Adipose tissue (tissue), 3 donors: ENCODE measurements around the gene DIAPH3. TPM values are rescaled to one million over a fixed set of nuclear protein-coding genes. Genes with fewer than 3 reads are reported as not detected.

ENCODE experiments used
- H3K27ac ChIP-seq: one replicate; pipeline ENCODE4 v1.5.1; 2013; ENCODE audit warnings: low read depth, low read length
- WGBS, 3 donors: extraction: QIAGEN DNeasy Blood & Tissue Kit; methylation state at CpG; one replicate each; pipeline ENCODE4 v1.1.7; 2013; 5-methylcytosine and 5-hydroxymethylcytosine counted together
- polyA plus RNA-seq, 3 donors: library from polyadenylated mRNA; stranded (reverse); fragments of 200-250 nt; gene quantifications; one replicate each; pipeline ENCODE4 v1.2.3, GENCODE V29; 2013
- donor health status: healthy with polysubstance abuse.
- donor health status: Bipolar disorder and iron deficiency.
- donor health status: healthy.

The DIAPH3 gene
- polyA plus RNA-seq, 3 donors, result 0.06 to 0.45 (median 0.24) TPM

DNA sequence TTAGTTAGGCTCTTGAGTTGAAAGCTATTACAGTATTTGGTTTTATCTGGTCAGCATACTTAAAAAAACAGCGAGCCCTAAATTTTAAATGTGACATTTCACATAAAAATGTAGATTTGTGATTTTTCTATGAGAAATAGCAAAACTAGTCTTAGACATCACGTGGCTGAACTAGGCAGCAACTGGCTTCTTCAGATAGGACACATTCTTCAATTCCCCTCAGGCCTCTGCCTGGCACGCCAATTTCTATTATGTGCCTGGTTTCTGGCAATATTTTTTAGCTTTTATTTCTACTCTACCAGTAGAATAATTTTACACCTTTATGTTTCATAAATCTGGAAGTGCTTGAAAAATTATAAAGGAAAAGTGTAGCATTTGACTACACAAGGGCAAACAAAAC is 433.7 kb downstream of the DIAPH3 start:
- WGBS, 3 donors, result 76 to 95% (median 91%) methylated on average over 3 of the region's 3 CpGs
- H3K27ac ChIP-seq, result no peak overlapping the region

GRCh38 chr13:59728896-59729545 is 434.7 kb downstream of the DIAPH3 start:
- H3K27ac ChIP-seq, result no peak overlapping the region
- WGBS, 3 donors, result 74 to 88% (median 86%) methylated on average over 3 of the region's 3 CpGs

GRCh38 chr13:59721926-59722910 is 441.5 kb downstream of the DIAPH3 start:
- WGBS, 3 donors, result 78 to 89% (median 80%) methylated on average over 6 of the region's 6 CpGs
- H3K27ac ChIP-seq, result no peak overlapping the region

GRCh38 chr13:59715611-59716010 is 448.1 kb downstream of the DIAPH3 start:
- 55 to 92% (median 80%) methylated on average over 1 of the region's 1 CpG for WGBS, 3 donors

GRCh38 chr13:59710996-59711701 is 452.6 kb downstream of the DIAPH3 start:
- 71 to 86% (median 77%) methylated on average over 4 of the region's 4 CpGs for WGBS, 3 donors
- no peak overlapping the region for H3K27ac ChIP-seq

More at GRCh38 chr13:59715611-59716010, 448.1 kb downstream of the DIAPH3 start:
- no peak overlapping the region for H3K27ac ChIP-seq

DNA sequence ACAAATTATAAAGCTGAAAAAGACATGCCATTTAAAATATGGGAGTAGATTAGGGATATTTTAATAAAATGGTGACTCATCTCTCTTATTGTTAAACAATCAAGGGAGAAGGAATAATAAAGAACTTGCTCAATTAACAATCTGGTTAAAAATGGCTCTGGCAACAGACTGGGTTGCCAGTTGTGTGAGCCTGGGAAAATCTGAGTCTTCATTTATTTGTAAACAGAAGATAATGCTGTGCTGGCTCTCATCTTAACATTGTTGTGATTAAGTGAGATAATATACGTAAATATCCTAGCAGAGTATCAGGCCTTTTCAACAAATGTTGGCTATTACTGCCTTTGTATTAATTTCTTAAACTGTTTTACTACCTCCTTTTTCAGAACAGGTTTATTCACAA is 453.3 kb downstream of the DIAPH3 start:
- no peak overlapping the region for H3K27ac ChIP-seq
- 37 to 93% (median 90%) methylated on average over 1 of the region's 1 CpG for WGBS, 3 donors

GRCh38 chr13:59706101-59706976 is 457.4 kb downstream of the DIAPH3 start:
- no peak overlapping the region for H3K27ac ChIP-seq

DNA sequence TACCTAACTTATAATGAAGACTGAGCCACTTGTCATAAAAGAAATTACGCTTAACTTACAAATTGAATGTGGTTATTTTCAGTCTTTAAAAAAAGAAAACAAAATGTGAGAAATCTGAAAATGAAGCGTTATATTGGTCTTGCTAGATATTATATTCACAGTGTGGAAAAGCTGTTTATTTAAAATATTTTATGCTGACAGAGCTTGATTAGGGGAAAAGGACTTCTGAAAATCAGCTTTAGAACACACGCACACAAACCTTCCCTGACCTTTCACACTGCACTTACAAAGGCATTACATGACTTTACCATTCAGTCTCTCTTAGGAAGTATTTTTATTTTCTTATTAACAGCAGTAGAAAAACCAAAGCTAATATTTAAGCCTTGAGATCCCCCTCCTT is 461.5 kb downstream of the DIAPH3 start:
- whole genome bisulfite sequencing, 3 donors, result 94 to 95% (median 94%) methylated on average over 3 of the region's 3 CpGs
- no peak overlapping the region for H3K27ac ChIP-seq

More at GRCh38 chr13:59706101-59706976, 457.4 kb downstream of the DIAPH3 start:
- WGBS, 3 donors, result 90 to 94% (median 94%) methylated on average over 8 of the region's 8 CpGs

- 69 to 89% (median 81%) methylated on average over 2 of the region's 2 CpGs for WGBS, 3 donors
- H3K27ac ChIP-seq, result no peak overlapping the region
Measured at GRCh38 chr13:59701261-59701660, 462.5 kb downstream of the DIAPH3 start.

- no peak overlapping the region for H3K27ac ChIP-seq
- 90 to 94% (median 92%) methylated on average over 2 of the region's 2 CpGs for WGBS, 3 donors
Measured at GRCh38 chr13:59700281-59700680, 463.4 kb downstream of the DIAPH3 start.

DNA sequence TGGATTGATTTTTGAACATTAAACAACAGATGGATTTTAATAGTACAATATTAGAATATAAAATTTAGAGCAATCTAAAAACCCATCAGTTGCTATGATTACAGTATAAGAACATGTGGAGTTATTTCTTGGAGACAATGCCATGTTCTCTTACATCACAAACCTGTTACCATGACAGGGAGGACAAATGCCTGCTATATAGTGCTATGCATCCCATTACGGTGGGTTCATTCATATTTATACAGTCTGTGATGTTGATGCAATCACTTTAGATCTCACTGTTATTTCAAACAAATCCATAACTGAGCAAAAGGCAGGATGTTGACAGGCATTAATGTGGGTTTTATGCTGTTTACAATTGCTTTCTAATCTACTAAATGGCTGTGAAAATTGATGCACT is 467.5 kb downstream of the DIAPH3 start:
- no peak overlapping the region for H3K27ac ChIP-seq
- WGBS, 3 donors, result 83 to 93% (median 93%) methylated on average over 1 of the region's 1 CpG

GRCh38 chr13:59691501-59692066 is 472.1 kb downstream of the DIAPH3 start:
- WGBS, 3 donors, result 52 to 66% (median 59%) methylated on average over 1 of the region's 1 CpG
- H3K27ac ChIP-seq, result no peak overlapping the region

- no peak overlapping the region for H3K27ac ChIP-seq
- 96 to 100% (median 100%) methylated on average over 1 of the region's 1 CpG for WGBS, 3 donors
Measured at GRCh38 chr13:59690857-59691500, 472.7 kb downstream of the DIAPH3 start.

DNA sequence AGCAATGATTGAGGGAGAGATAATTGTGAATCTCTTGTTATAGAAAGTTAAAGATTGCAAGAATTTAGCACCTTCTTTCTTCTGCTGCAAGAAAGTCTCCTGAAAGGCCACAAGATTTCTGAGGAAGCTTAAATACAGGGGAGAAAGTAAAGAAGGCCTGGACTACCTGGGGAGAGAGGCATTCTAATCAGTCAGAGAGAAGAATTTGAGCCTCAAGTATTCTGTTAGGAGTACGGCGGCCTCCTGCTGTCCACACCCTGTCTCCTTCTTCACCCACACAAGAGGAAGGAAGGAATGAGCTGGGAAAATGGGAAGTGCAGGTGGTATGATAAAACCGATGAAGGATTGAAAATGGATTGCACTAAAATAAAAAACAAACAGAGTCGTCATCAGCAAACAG is 474.7 kb downstream of the DIAPH3 start:
- 84 to 94% (median 92%) methylated on average over 4 of the region's 4 CpGs for WGBS, 3 donors
- no peak overlapping the region for H3K27ac ChIP-seq

DNA sequence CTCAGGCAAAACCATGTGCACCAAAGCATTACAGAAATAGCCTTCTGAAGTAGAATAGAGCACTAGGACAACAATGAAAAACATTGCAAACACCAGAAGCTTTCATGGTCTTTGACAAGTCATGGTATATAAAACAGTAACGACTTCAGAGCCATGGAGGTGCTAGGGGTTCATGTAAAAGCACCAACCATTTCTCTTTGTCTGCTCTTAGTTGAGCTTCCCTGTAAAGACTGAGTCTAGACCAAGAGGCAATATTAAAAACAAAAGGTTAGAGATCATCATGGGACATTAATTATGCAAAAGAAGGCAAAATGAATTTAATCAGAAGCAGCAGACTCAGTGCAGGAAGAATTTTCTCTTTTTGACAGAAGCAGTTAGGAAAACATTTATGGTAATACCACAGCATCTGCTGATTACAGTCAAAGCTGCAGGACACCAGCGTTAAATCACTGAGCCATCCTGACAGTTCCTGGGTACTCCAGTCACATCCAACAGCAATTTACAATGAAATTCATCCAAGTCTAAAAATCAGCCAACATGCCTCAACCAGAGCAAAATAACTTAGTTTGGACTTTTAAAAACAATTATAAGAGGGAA is 476.8 kb downstream of the DIAPH3 start:
- no peak overlapping the region for H3K27ac ChIP-seq
- WGBS, 3 donors, result 78 to 89% (median 85%) methylated on average over 2 of the region's 2 CpGs

DNA sequence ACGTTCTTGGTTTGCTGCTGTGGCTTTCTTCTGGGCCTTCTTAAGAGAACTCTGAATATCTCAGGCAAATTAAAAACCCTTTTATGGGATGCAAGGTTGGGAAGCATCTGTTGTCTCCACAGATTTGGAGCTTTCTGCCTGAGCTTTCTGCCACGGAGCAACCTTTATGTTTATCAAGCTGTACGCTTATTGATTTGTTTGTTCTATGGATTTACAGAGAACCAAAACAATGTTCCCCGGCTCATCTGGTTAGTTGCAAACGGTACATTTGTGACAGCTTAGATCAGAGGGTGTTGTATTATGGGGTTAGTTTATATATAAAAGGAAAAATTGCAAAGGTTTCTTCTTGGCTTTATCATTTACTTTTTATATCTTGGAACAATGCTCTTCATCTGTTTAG is 479.6 kb downstream of the DIAPH3 start:
- no peak overlapping the region for H3K27ac ChIP-seq
- 40 to 93% (median 88%) methylated on average over 5 of the region's 5 CpGs for WGBS, 3 donors
